GM19438 (cell line): ENCODE data around the gene ARL8A.

ENCODE experiments used
- ATAC-seq: cut with Tn5 transposase; IDR thresholded peaks from one replicate; pipeline ENCODE4 v1.9.1; 2021; ENCODE audit warnings: low read depth; ENCODE audit not compliant: unreplicated experiment

ARL8A gene

GRCh38 chr1:202085682-202086373, 58.7 kb downstream of the ARL8A start:
- no peak for ATAC-seq

GRCh38 chr1:202084791-202085681, 59.5 kb downstream of the ARL8A start:
- ATAC-seq, result no peak
